Measurements from ENCODE around the gene BBX.

GRCh38 chr3:107604057-107604822, 81.5 kb downstream of the BBX start:
- TF ChIP-seq POLR2AphosphoS5 (IDR thresholded peaks at IDR 0.05; ENCODE audit: borderline replicate concordance, low read depth, low read length) (no peak), EZH2 (IDR thresholded peaks at IDR 0.05) (no peak)
